ENCODE data around the gene FOXD4L6. TPM values are rescaled to one million over a fixed set of nuclear protein-coding genes. Genes with fewer than 3 reads are reported as not detected.
"Not testable (repeated sequence)": the region's sequence is repeated elsewhere in the genome, so short reads cannot be mapped to it uniquely, and the experiment has no call there.

The FOXD4L6 gene
- total RNA-seq, 1 experiment from 2014 or later, result 0.28 TPM

DNA sequence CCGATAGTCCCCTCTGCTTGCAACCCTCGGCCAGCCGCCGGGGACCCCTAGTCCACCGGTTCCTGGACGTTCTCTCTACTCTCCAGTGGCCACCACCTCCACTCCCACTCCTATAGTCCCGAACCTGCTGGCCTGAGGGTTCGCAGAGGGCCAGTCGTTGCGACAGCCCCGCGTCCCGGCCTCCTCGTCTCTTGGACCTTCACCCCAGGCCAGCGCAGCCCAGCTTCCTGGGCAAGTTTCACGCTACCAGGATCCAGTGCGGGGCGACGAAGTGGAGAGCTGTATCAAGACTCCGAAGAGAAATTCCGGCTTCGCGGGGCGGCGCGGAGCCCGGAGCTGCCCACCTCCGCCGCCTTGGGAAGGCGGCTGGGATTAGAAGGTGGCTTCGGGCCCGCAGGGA lies 5.1 kb downstream of the FOXD4L6 start:
- CTCF ChIA-PET; H3K4me3 Mint-ChIP-seq (ENCODE audit: low read depth, unreplicated experiment); H3K36me3 Mint-ChIP-seq (ENCODE audit: insufficient read depth, unreplicated experiment); intact Hi-C loops (cut with micrococcal nuclease; ENCODE audit: unreplicated experiment); BruUV-seq (replicated peaks); DNase-seq; H3K4me1 Mint-ChIP-seq (ENCODE audit: low read depth, unreplicated experiment); H3K9me3 Mint-ChIP-seq (ENCODE audit: low read depth, unreplicated experiment); H3K27ac Mint-ChIP-seq (ENCODE audit: unreplicated experiment): not testable (repeated sequence)
- peaks cover 13% of the 10 kb centered on the region for H3K27me3 Mint-ChIP-seq (ENCODE audit: unreplicated experiment)

DNA sequence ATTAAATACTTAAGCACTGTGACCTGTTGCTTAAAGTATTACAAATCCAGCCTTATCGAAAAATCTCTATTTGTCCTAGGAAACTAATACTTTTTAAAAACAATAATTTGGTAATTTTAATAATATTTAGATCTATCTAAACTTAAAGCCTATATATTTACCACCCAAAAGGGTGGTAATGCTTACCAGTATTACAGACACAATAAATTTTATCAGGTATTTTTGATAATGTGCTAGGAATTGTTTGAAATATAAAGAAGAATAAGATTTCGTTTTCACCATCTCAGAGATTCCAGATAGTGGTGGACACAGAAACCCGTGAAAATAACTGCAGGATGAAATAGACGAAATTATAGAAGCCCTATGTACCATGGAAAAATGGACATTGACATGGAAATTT lies 7.8 kb downstream of the FOXD4L6 start:
- H3K27me3 Mint-ChIP-seq (ENCODE audit: unreplicated experiment), result peaks cover 13% of the 10 kb centered on the region
- H3K4me3 Mint-ChIP-seq (ENCODE audit: low read depth, unreplicated experiment); intact Hi-C loops (cut with micrococcal nuclease; ENCODE audit: unreplicated experiment); H3K9me3 Mint-ChIP-seq (ENCODE audit: low read depth, unreplicated experiment); H3K4me1 Mint-ChIP-seq (ENCODE audit: low read depth, unreplicated experiment); H3K36me3 Mint-ChIP-seq (ENCODE audit: insufficient read depth, unreplicated experiment); CTCF ChIA-PET; BruUV-seq (replicated peaks); H3K27ac Mint-ChIP-seq (ENCODE audit: unreplicated experiment); DNase-seq: not testable (repeated sequence)

DNA sequence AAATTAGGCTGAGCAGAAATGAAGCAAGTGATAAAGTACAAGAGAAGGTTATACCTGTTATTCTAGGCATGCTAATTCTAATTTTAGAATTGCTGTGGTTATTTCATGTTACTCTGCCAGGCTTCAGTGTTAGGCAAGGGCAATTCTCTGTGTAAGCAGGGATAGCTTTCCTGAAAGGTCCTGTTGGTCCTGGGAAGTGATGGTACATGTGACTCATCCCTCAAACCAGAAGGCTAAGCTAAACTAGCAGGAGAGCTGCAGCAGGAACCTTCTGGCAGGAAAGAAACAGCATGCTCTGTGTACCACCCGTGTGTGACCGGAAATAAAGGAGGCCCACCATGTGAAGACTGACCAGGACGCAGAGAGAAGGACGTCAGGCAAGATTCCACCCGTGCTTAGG lies 8.8 kb downstream of the FOXD4L6 start:
- H3K4me3 Mint-ChIP-seq (ENCODE audit: low read depth, unreplicated experiment); BruUV-seq (replicated peaks); H3K27ac Mint-ChIP-seq (ENCODE audit: unreplicated experiment); DNase-seq; H3K4me1 Mint-ChIP-seq (ENCODE audit: low read depth, unreplicated experiment); CTCF ChIA-PET; H3K36me3 Mint-ChIP-seq (ENCODE audit: insufficient read depth, unreplicated experiment); H3K9me3 Mint-ChIP-seq (ENCODE audit: low read depth, unreplicated experiment); intact Hi-C loops (cut with micrococcal nuclease; ENCODE audit: unreplicated experiment): not testable (repeated sequence)
- H3K27me3 Mint-ChIP-seq (ENCODE audit: unreplicated experiment), result peaks cover 13% of the 10 kb centered on the region

DNA sequence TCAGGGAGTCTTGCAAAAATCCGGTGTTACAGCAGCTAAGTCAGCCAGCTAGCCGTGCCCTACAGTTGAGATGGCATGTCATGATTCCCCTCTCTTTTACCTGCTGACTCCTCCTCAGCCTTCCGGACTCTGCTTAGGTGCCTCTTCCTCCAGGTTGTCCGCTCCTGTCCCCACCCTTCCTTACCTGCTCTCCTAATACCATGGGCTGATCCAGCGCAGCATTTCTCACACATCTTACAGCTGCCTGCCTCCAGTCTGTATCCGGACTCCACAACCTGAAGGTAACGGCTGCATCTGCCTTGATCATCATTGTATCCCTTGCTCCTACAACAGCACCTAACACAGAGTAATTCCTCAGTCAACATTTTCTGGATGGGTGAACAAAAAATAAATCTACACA lies 9.2 kb downstream of the FOXD4L6 start:
- H3K4me3 Mint-ChIP-seq (ENCODE audit: low read depth, unreplicated experiment); H3K27ac Mint-ChIP-seq (ENCODE audit: unreplicated experiment); CTCF ChIA-PET; H3K36me3 Mint-ChIP-seq (ENCODE audit: insufficient read depth, unreplicated experiment); H3K9me3 Mint-ChIP-seq (ENCODE audit: low read depth, unreplicated experiment); intact Hi-C loops (cut with micrococcal nuclease; ENCODE audit: unreplicated experiment); H3K4me1 Mint-ChIP-seq (ENCODE audit: low read depth, unreplicated experiment); DNase-seq; BruUV-seq (replicated peaks): not testable (repeated sequence)
- H3K27me3 Mint-ChIP-seq (ENCODE audit: unreplicated experiment), result peaks cover 13% of the 10 kb centered on the region

DNA sequence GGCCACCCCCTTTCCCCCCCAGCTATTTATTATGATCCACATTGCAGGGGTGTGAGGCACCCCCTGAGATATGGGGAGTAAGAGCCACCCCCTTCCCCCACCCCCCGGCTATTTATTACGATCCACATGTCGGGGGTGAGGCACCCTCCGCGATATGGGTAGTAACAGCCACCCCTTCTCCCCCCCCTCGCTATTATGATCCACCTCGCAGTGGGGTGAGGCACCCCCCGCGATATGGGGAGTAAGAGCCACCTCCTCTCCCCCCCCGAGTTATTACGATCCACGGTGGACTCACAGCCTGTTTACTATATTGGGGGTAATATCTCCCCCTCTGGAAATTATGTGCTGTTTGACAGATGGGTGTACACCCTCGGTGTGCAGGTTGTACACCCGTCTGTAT lies 15.1 kb downstream of the FOXD4L6 start:
- CTCF ChIA-PET; H3K4me3 Mint-ChIP-seq (ENCODE audit: low read depth, unreplicated experiment); H3K36me3 Mint-ChIP-seq (ENCODE audit: insufficient read depth, unreplicated experiment); DNase-seq; H3K4me1 Mint-ChIP-seq (ENCODE audit: low read depth, unreplicated experiment); H3K9me3 Mint-ChIP-seq (ENCODE audit: low read depth, unreplicated experiment); intact Hi-C loops (cut with micrococcal nuclease; ENCODE audit: unreplicated experiment); H3K27me3 Mint-ChIP-seq (ENCODE audit: unreplicated experiment); H3K27ac Mint-ChIP-seq (ENCODE audit: unreplicated experiment); BruUV-seq (replicated peaks): not testable (repeated sequence)

DNA sequence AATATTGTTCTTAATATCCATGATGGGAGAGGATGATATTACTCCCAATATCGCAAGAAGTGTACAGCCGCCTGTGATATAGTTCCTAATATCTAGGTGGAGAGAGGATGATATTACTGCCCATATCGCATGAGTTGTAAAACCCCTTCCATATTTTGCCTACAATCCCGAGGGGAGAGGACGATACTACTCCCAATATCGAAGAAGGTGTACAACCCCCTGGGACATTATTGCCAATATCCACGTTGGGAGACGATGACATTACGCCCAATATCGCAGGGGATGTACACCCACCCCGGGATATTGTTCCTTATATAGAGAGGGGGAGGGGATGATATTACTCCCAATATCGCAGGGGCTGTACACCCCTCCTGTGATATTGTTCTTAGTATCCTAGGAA lies 17.1 kb downstream of the FOXD4L6 start:
- BruUV-seq (replicated peaks); H3K4me3 Mint-ChIP-seq (ENCODE audit: low read depth, unreplicated experiment); H3K36me3 Mint-ChIP-seq (ENCODE audit: insufficient read depth, unreplicated experiment); intact Hi-C loops (cut with micrococcal nuclease; ENCODE audit: unreplicated experiment); H3K9me3 Mint-ChIP-seq (ENCODE audit: low read depth, unreplicated experiment); CTCF ChIA-PET; DNase-seq; H3K4me1 Mint-ChIP-seq (ENCODE audit: low read depth, unreplicated experiment); H3K27me3 Mint-ChIP-seq (ENCODE audit: unreplicated experiment); H3K27ac Mint-ChIP-seq (ENCODE audit: unreplicated experiment): not testable (repeated sequence)

DNA sequence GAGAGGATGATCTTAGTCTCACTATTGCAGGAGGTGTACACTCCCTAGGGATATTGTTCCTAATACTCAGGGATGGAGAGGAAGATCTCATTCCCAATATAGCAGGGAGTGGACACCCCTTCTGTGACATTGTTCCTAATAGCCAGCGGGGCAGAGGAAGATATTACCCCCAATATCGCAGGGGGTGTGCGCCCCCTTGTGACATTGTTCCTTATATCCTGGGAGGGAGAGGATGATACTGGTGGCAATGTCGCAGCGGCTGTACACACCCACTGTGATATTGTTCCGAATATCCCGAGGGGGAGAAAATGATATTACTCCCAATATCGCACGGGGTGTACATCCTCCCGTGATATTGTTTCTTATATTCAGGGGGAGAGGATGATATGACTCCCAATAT lies 17.6 kb downstream of the FOXD4L6 start:
- H3K4me1 Mint-ChIP-seq (ENCODE audit: low read depth, unreplicated experiment); H3K9me3 Mint-ChIP-seq (ENCODE audit: low read depth, unreplicated experiment); BruUV-seq (replicated peaks): not testable (repeated sequence)

DNA sequence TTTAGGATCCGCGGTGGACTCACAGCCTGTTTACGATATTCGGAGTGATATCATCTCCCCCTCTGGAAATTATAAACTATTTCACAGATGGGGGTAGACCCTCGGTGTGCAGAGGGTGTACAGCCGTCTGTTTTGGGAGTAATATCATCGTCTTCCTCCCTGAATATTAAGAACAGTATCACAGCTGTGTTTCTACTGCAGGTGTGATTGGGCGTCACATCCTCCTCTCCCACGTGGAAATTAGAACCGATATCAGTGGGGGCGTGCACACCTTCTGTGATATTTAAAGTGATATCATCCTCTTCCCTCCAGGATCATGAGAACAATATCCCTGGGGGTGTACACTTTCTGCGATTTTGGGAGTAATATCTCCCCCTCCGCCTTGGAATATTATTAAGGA lies 19.2 kb downstream of the FOXD4L6 start:
- H3K9me3 Mint-ChIP-seq (ENCODE audit: low read depth, unreplicated experiment); H3K27me3 Mint-ChIP-seq (ENCODE audit: unreplicated experiment); DNase-seq; intact Hi-C loops (cut with micrococcal nuclease; ENCODE audit: unreplicated experiment); H3K4me1 Mint-ChIP-seq (ENCODE audit: low read depth, unreplicated experiment); BruUV-seq (replicated peaks); H3K4me3 Mint-ChIP-seq (ENCODE audit: low read depth, unreplicated experiment); CTCF ChIA-PET; H3K27ac Mint-ChIP-seq (ENCODE audit: unreplicated experiment); H3K36me3 Mint-ChIP-seq (ENCODE audit: insufficient read depth, unreplicated experiment): not testable (repeated sequence)

More for the DNA sequence above, 17.6 kb downstream of the FOXD4L6 start:
- DNase-seq; H3K27me3 Mint-ChIP-seq (ENCODE audit: unreplicated experiment); H3K36me3 Mint-ChIP-seq (ENCODE audit: insufficient read depth, unreplicated experiment); CTCF ChIA-PET; H3K27ac Mint-ChIP-seq (ENCODE audit: unreplicated experiment); H3K4me3 Mint-ChIP-seq (ENCODE audit: low read depth, unreplicated experiment); intact Hi-C loops (cut with micrococcal nuclease; ENCODE audit: unreplicated experiment): not testable (repeated sequence)

DNA sequence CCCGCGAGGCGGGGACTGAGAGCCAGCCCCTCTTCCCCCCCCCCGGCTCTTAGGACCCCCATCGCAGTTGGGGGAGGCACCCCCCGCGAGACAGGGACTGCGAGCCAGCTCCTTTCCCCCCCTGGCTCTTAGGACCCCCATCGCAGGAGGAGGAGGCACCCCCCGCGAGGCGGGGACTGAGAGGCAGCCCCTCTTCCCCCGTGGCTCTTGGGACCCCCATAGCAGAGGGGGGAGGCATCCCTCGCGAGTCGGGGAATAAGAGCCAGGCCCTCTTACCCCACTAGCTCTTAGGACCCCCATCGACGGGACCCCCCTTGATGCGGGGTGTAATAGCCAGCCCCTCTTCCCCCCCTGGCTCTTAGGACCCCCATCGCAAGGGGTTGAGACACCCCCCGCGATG lies 19.7 kb downstream of the FOXD4L6 start:
- H3K9me3 Mint-ChIP-seq (ENCODE audit: low read depth, unreplicated experiment); DNase-seq; H3K4me1 Mint-ChIP-seq (ENCODE audit: low read depth, unreplicated experiment); H3K27ac Mint-ChIP-seq (ENCODE audit: unreplicated experiment); intact Hi-C loops (cut with micrococcal nuclease; ENCODE audit: unreplicated experiment); CTCF ChIA-PET; H3K36me3 Mint-ChIP-seq (ENCODE audit: insufficient read depth, unreplicated experiment); H3K4me3 Mint-ChIP-seq (ENCODE audit: low read depth, unreplicated experiment); BruUV-seq (replicated peaks); H3K27me3 Mint-ChIP-seq (ENCODE audit: unreplicated experiment): not testable (repeated sequence)

DNA sequence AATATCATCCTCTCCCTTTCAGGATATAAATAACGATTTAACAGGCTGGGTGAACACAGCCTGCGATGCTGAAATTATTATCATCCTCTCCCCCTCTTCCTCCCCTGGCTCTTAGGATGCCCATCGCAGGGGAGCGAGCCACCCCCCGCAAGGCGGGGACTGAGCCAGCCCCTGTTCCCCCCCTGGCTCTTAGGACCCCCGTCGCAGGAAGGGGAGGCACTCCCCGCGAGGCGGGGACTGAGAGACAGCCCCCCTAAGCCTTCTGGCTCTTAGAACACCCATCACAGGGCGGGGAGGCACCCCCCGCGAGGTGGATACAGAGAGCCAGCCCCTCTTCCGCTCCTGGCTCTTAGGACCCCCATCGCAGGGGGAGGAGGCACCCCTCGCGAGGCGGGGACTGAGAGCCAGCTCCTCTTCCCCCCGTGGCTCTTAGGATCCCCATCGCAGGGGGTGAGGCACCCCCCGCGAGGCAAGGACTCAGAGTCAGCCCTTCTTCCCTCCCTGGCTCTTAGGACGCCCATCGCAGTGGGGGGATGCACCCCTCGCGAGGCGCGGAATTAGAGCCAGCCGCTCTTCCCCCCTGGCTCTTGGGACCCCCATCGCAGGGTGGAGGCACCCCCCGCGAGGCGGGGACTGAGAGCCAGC lies 21.9 kb downstream of the FOXD4L6 start:
- BruUV-seq (replicated peaks); H3K4me3 Mint-ChIP-seq (ENCODE audit: low read depth, unreplicated experiment); H3K9me3 Mint-ChIP-seq (ENCODE audit: low read depth, unreplicated experiment); H3K27ac Mint-ChIP-seq (ENCODE audit: unreplicated experiment); CTCF ChIA-PET; intact Hi-C loops (cut with micrococcal nuclease; ENCODE audit: unreplicated experiment); H3K36me3 Mint-ChIP-seq (ENCODE audit: insufficient read depth, unreplicated experiment); DNase-seq; H3K27me3 Mint-ChIP-seq (ENCODE audit: unreplicated experiment); H3K4me1 Mint-ChIP-seq (ENCODE audit: low read depth, unreplicated experiment): not testable (repeated sequence)
